ENCODE data around the gene CDCA7L. TPM values are rescaled to one million over a fixed set of nuclear protein-coding genes. Genes with fewer than 3 reads are reported as not detected.

CDCA7L gene
- total and polyA plus RNA-seq, 2 of the 13 experiments (the other 11 are each of a cell fraction or from before 2014, with no cell fraction given) = 2.7 to 4.2 TPM

GRCh38 chr7:21986096-21986495 lies 40.4 kb upstream of the CDCA7L start:
- Histone ChIP-seq H3K27ac (ENCODE audit: extremely low read length, insufficient read depth, low read length) (no peak overlapping the region), H3K36me3 (replicated peaks in 1 of 2; ENCODE audit: control insufficient read depth in 1 of 2, insufficient read depth in 2 of 2, low read length in 2 of 2) (no peaks in the 10 kb centered on the region), H3K4me2 (ENCODE audit: low read depth, low read length) (no peak overlapping the region), H3K79me2 (ENCODE audit: insufficient read depth, low read length) (no peaks in the 10 kb centered on the region), H3K4me1 (ENCODE audit: insufficient read depth, low read length) (no peaks in the 10 kb centered on the region), H3K27me3 (ENCODE audit: control insufficient read depth in 1 of 2, insufficient read depth in 2 of 2, low read length in 2 of 2) (peaks cover 0 to 6% of the 10 kb centered on the region in 2 experiments; a peak in 1 of 5 replicates), H3K9ac (ENCODE audit: insufficient read depth, low read depth, low read length) (no peak overlapping the region), H2AFZ (ENCODE audit: low read length) (no peak overlapping the region), H3K9me3 (ENCODE audit: low read length) (no peaks in the 10 kb centered on the region), H3K4me3 (replicated peaks in 1 of 3; ENCODE audit: insufficient read depth in 1 of 3, low read depth in 2 of 3, low read length in 3 of 3) (no peak overlapping the region), H4K20me1 (ENCODE audit: insufficient read depth, low read length) (no peaks in the 10 kb centered on the region; the same call in 1 of the 2 replicates)
- 39% methylated on average over 5 of the region's 5 CpGs for WGBS (ENCODE audit: low lambda C conversion rate)
- intact Hi-C loops (cut with micrococcal nuclease; ENCODE audit: unreplicated experiment) = no loop called here
- ATAC-seq (no peak), DNase-seq (ENCODE audit: low spot score) (no peak), FAIRE-seq (no peak)
- ChIA-PET POLR2A (interaction anchor here (0.5 kb wide), 1 partner anchor 1188 kb away, joined by 3 read pairs; no protein-coding TSS in a partner anchor), CTCF (ENCODE audit: low intra/inter-chr PET ratio, low total read pairs) (no interaction called here)
- BruUV-seq (replicated peaks) = no TSS peak
- in situ Hi-C loops (cut with HindIII; ENCODE audit: extremely low pct_ligation_motif_present, low pct_unique_long_range_greater_than_20kb) = no loop called here
- TF ChIP-seq MXD3 (CRISPR knock-in tag; IDR thresholded peaks at IDR 0.05) (no peak), REPIN1 (CRISPR knock-in tag; IDR thresholded peaks at IDR 0.05; ENCODE audit: borderline replicate concordance, low read depth) (no peak), ZNF816 (CRISPR knock-in tag; IDR thresholded peaks at IDR 0.05; ENCODE audit: borderline replicate concordance) (no peak), ZNF383 (CRISPR knock-in tag; IDR thresholded peaks at IDR 0.05; ENCODE audit: borderline replicate concordance) (no peak), JUND (CRISPR knock-in tag; IDR thresholded peaks at IDR 0.05) (no peak), SAP130 (CRISPR knock-in tag; IDR thresholded peaks at IDR 0.05; ENCODE audit: low read depth) (no peak), HNRNPL (IDR thresholded peaks at IDR 0.05; ENCODE audit: low read depth, low read length) (no peak), GTF2F1 (IDR thresholded peaks at IDR 0.05; ENCODE audit: low read length) (no peak), STAT5B (CRISPR knock-in tag; IDR thresholded peaks at IDR 0.05) (no peak), ZNF543 (CRISPR knock-in tag; IDR thresholded peaks at IDR 0.05) (no peak), ZFP1 (CRISPR knock-in tag; IDR thresholded peaks at IDR 0.05) (no peak)
